Measurements from ENCODE around the gene RAD51B.

DNA sequence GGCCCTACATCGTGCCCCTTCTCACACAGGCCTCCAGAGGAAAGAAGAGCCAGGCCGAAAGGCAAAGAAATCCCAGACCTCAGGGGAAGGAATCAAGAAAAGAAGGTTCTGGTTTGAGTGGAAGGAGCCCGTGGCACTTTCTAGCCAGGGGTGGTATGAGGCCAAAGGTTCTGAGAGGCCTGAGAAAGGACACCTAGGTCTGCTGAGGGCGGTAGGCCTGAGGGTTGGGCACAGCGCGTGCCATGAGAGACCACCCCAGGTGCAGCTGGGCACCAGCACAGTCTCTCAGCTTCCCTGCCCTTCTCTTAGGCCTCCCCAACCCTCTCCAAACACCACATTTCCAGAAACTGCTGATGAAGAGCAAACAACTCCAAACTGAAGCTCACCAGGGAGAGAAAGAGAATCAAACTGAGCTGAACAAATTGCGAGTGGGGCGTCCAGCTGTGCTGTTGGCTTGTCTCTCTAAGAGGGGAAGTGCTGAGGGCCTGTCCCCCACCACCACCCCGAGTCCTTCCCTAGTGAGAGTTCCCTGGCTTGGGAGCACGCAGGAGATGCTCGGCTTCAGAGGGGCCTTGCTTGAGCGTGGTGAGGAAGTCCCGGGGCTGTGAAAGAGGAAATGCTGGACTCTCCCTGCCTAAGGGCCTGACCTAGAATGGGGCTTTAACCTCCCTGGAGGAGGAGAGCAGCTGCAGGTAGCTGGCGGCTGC lies 788.4 kb downstream of the RAD51B start:
- TF ChIP-seq POLR2A (IDR thresholded peaks at IDR 0.05; ENCODE audit: low read depth, low read length) = no peak
- TF ChIP-seq TAF1 (IDR thresholded peaks at IDR 0.05; ENCODE audit: borderline replicate concordance, low read depth, low read length) = no peak

Data from GM12892 (cell line).